Measurements from ENCODE around the gene CCNK.

Gene CCNK

DNA sequence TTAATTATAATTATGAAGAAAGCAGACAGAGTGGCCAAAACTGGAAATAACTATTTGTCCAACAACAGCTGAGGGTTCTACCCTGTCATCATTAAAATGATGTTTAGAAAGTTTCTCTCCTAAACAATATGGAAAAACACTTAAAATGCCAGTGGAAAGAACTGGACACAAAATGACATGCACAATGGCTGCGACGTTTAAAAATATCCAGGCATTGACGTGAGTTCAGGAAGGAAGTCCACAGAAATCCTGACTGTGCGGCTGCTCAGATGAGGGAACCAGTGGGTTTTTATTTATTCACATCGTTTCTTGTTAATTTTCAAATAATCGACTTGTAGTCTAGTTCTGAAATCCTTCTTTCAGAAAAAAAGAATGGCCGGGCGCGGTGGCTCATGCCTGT is 58.3 kb downstream of the CCNK start:
- TF ChIP-seq, protein P1, sequence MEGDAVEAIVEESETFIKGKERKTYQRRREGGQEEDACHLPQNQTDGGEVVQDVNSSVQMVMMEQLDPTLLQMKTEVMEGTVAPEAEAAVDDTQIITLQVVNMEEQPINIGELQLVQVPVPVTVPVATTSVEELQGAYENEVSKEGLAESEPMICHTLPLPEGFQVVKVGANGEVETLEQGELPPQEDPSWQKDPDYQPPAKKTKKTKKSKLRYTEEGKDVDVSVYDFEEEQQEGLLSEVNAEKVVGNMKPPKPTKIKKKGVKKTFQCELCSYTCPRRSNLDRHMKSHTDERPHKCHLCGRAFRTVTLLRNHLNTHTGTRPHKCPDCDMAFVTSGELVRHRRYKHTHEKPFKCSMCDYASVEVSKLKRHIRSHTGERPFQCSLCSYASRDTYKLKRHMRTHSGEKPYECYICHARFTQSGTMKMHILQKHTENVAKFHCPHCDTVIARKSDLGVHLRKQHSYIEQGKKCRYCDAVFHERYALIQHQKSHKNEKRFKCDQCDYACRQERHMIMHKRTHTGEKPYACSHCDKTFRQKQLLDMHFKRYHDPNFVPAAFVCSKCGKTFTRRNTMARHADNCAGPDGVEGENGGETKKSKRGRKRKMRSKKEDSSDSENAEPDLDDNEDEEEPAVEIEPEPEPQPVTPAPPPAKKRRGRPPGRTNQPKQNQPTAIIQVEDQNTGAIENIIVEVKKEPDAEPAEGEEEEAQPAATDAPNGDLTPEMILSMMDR (IDR thresholded peaks at IDR 0.05; ENCODE audit: extremely low read depth, insufficient read depth, missing control alignments), result no peak
- in situ Hi-C loops (cut with MboI; ENCODE audit: low pct_unique_long_range_greater_than_20kb, low sequenced_read_pairs, unreplicated experiment), result loop anchor here (10.0 to 25.0 kb wide), 2 partner anchors 95 to 348 kb away; no protein-coding TSS in a partner anchor

DNA sequence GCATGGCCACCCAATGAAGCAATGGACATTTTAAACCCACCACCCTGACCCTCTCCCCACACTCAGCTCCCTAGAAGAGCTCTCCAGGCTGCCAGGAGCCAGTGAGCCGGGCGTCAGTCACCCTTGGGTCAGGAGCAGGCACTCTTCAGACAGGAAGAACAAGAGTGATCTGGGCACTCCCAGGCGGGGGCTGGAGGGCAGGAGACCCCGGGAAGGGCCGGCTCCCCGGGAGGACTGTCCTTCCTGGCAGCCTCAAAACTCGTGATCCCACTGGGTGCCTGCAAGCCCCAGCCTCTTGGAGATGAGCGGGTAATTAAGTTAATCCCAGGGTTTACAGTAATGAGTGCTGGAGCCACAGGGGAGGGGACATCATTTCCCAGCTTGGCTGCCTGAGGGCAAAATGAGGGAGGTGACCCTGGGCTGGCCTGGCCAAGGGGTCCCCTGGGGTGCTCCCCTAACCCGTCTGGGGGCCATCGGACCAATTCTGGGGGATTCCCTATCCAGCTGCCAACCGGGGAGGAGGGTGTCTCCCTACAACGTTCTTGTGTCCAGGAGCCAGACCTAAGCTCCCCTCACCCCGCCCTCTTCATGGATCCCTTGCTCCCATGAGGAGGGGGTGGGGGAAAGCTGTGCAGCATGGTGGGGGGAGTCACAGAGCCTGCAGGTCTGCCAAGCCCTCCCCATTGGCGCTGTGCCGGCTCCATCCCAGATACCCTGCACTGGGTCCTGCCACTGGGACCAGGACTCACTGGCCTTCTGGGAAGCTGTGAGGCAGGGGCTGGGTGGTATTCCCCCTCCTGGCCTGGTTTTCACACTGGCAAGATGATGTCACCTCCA is 59.2 kb downstream of the CCNK start:
- TF ChIP-seq, protein P1 (IDR thresholded peaks at IDR 0.05; ENCODE audit: extremely low read depth, insufficient read depth, missing control alignments), result no peak
- no peak for DNase-seq (ENCODE audit: low spot score)
- in situ Hi-C loops (cut with MboI; ENCODE audit: low pct_unique_long_range_greater_than_20kb, low sequenced_read_pairs, unreplicated experiment), result loop anchor here (25.0 kb wide), 1 partner anchor 347 kb away; no protein-coding TSS in a partner anchor

More for the DNA sequence above, 58.3 kb downstream of the CCNK start:
- DNase-seq (ENCODE audit: low spot score), result no peak

DNA sequence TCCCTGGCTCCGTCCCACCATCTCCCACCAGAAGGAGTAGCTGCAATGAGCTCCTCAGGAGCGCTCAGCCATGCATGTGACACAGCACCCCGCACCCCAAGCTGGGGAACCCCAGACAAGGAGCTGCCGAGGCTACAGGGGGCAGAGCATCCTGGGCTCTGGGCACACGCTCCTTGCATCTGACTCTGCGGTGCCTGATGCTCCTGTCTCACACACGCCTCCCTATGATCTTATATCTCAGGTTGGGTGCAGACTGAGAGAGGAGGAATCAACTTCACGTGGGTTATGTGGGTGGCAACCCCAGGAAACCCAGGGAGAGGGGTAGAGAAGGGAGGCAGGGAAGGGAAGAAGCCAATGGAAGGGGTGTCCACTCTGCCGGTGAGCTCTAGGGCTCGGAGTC is 60.0 kb downstream of the CCNK start:
- in situ Hi-C loops (cut with MboI; ENCODE audit: low pct_unique_long_range_greater_than_20kb, low sequenced_read_pairs, unreplicated experiment), result loop anchor here (25.0 kb wide), 1 partner anchor 346 kb away; no protein-coding TSS in a partner anchor
- DNase-seq (ENCODE audit: low spot score), result no peak

GRCh38 chr14:99541677-99542470 is 60.7 kb downstream of the CCNK start:
- in situ Hi-C loops (cut with MboI; ENCODE audit: low pct_unique_long_range_greater_than_20kb, low sequenced_read_pairs, unreplicated experiment), result loop anchor here (25.0 kb wide), 1 partner anchor 345 kb away; no protein-coding TSS in a partner anchor
- TF ChIP-seq, protein P1 (IDR thresholded peaks at IDR 0.05; ENCODE audit: extremely low read depth, insufficient read depth, missing control alignments), result no peak
- no peak for DNase-seq (ENCODE audit: low spot score)

More for the DNA sequence above, 60.0 kb downstream of the CCNK start:
- TF ChIP-seq, protein P1 (IDR thresholded peaks at IDR 0.05; ENCODE audit: extremely low read depth, insufficient read depth, missing control alignments), result no peak

DNA sequence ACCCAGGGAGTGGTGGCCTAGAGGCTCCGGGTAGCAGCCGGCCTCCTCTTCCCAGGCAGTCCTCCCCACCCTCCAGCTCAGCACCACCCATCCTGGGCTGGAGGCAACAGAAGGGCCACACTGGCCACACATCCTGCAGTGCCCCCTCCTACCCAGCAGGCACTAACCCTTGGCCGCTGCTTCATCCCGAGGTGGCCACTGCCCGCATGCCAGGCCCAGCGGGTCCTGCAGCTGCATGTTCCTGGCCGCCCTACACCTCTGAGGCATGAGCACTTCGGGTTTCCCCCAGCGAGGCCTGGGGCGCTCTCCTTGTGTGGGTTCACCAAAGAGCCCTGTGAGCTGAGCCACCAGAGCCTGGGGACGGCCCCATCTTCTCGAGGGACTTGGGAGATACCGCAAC is 61.4 kb downstream of the CCNK start:
- no peak for DNase-seq (ENCODE audit: low spot score)
- TF ChIP-seq, protein P1 (IDR thresholded peaks at IDR 0.05; ENCODE audit: extremely low read depth, insufficient read depth, missing control alignments), result no peak
- in situ Hi-C loops (cut with MboI; ENCODE audit: low pct_unique_long_range_greater_than_20kb, low sequenced_read_pairs, unreplicated experiment), result loop anchor here (25.0 kb wide), 1 partner anchor 345 kb away; no protein-coding TSS in a partner anchor

- TF ChIP-seq, protein P1 (IDR thresholded peaks at IDR 0.05; ENCODE audit: extremely low read depth, insufficient read depth, missing control alignments), result no peak
- no peak for DNase-seq (ENCODE audit: low spot score)
- in situ Hi-C loops (cut with MboI; ENCODE audit: low pct_unique_long_range_greater_than_20kb, low sequenced_read_pairs, unreplicated experiment), result loop anchor here (25.0 kb wide), 1 partner anchor 344 kb away; no protein-coding TSS in a partner anchor
Measured at GRCh38 chr14:99543370-99543769, 62.2 kb downstream of the CCNK start.

Data from GM13977 (cell line).